HepG2 (cell line): ENCODE measurements around the gene TEX26. TPM values are rescaled to one million over a fixed set of nuclear protein-coding genes. Genes with fewer than 3 reads are reported as not detected.

Source experiments
- ATAC-seq: fragments of 200-7000 bp; cut with Tn5 transposase; 3 replicates; pipeline ENCODE4 v1.9.1; 2020; ENCODE audit warnings: mild to moderate bottlenecking, moderate library complexity
- BruUV-seq: library from RNA; stranded (reverse); fragments of 400-500 nt; replicated peaks from 2 replicates; lab custom pipeline; 2021; lab: Mats Ljungman, UMichigan
- CTCF ChIA-PET: fragments of 300-600 bp; formaldehyde crosslinking; extraction: SDS; loops from one replicate; lab custom pipeline; 2021; ENCODE audit warnings: low total read pairs, inconsistent platforms, low intra/inter-chr PET ratio; lab: Yijun Ruan, JAX
- POLR2A ChIA-PET: fragments of 350-600 bp; sonication (Branson Sonifier 250); formaldehyde crosslinking; loops from one replicate; lab custom pipeline; 2020; ENCODE audit warnings: antibody characterized with exemption, inconsistent platforms; lab: Yijun Ruan, JAX
- DNase-seq: peaks from one replicate; pipeline ENCODE4 v3.0.0-alpha.2; 2015; ENCODE audit warnings: low spot score
- FAIRE-seq: peaks from 3 replicates; lab custom pipeline; 2011; peaks lifted over from hg19 to GRCh38; lab: Jason Lieb, UNC
- H2AFZ ChIP-seq: one replicate; pipeline ENCODE4 v1.6.1; 2011; ENCODE audit warnings: low read length, inconsistent platforms
- H3K27ac ChIP-seq: fragments of 300-600 bp; 3 replicates; pipeline ENCODE4 v1.8.0; 2011; ENCODE audit warnings: mixed run types, mild to moderate bottlenecking, mixed read lengths, low read length, inconsistent platforms; ENCODE audit not compliant: insufficient read depth; ENCODE audit errors: extremely low read length
- H3K27me3 ChIP-seq, 2 experiments: fragments of 200-600 bp in 1 of 2; 2 replicates in 1 of 2; 3 replicates in 1 of 2; pipeline versions ENCODE4 v1.6.0 to v1.8.0; 2011; ENCODE audit warnings: low read length in 2 of 2, mild to moderate bottlenecking in 2 of 2, moderate library complexity in 2 of 2, inconsistent platforms in 1 of 2; ENCODE audit not compliant: insufficient read depth in 2 of 2, control insufficient read depth in 1 of 2
- H3K36me3 ChIP-seq, 2 experiments: fragments of 200-600 bp in 1 of 2; replicated peaks in 1 of 2; 2 replicates in 1 of 2; 3 replicates in 1 of 2; pipeline versions ENCODE4 v1.5.1 to v1.8.0; 2011; ENCODE audit warnings: low read length in 2 of 2, inconsistent platforms in 1 of 2; ENCODE audit not compliant: insufficient read depth in 2 of 2, control insufficient read depth in 1 of 2
- H3K4me1 ChIP-seq: 2 replicates; pipeline ENCODE4 v1.5.1; 2012; ENCODE audit warnings: low read length, inconsistent platforms; ENCODE audit not compliant: insufficient read depth
- H3K4me2 ChIP-seq: 2 replicates; pipeline ENCODE4 v1.6.0; 2011; ENCODE audit warnings: low read depth, low read length, inconsistent platforms
- H3K4me3 ChIP-seq, 3 experiments: fragments of 200-600 bp in 1 of 3; sonication (generic), shearing (Covaris generic) in 1 of 3; replicated peaks in 1 of 3; 2 replicates each; pipeline ENCODE4 v1.5.1; 2011 to 2016; ENCODE audit warnings: low read length in 3 of 3, inconsistent platforms in 2 of 3, low read depth in 2 of 3, mild to moderate bottlenecking in 2 of 3, control low read depth in 1 of 3, mixed read lengths in 1 of 3; ENCODE audit not compliant: insufficient read depth in 1 of 3
- H3K79me2 ChIP-seq: one replicate; pipeline ENCODE4 v1.6.1; 2011; ENCODE audit warnings: low read length, inconsistent platforms; ENCODE audit not compliant: insufficient read depth
- H3K9ac ChIP-seq: 2 replicates; pipeline ENCODE4 v1.6.0; 2011; ENCODE audit warnings: mild to moderate bottlenecking, low read depth, low read length, inconsistent platforms; ENCODE audit not compliant: insufficient read depth
- H3K9me3 ChIP-seq: 2 replicates; pipeline ENCODE4 v1.5.1; 2012; ENCODE audit warnings: mild to moderate bottlenecking, low read length
- H4K20me1 ChIP-seq: 2 replicates; pipeline ENCODE4 v1.6.0; 2011; ENCODE audit warnings: inconsistent platforms, mild to moderate bottlenecking, low read length, moderate library complexity; ENCODE audit not compliant: insufficient read depth
- CBX5 ChIP-seq: sonication (generic); formaldehyde crosslinking; IDR thresholded peaks from 2 replicates; pipeline ENCODE4 v1.4.0; 2020; ENCODE audit warnings: missing genetic modification reagents, borderline replicate concordance
- DZIP1 ChIP-seq: sonication (generic); formaldehyde crosslinking; IDR thresholded peaks from 2 replicates; pipeline ENCODE4 v1.5.0; 2020; ENCODE audit warnings: mild to moderate bottlenecking, missing genetic modification reagents
- GFI1 ChIP-seq: sonication (generic); formaldehyde crosslinking; IDR thresholded peaks from 2 replicates; pipeline ENCODE4 v1.5.0; 2020; ENCODE audit warnings: missing genetic modification reagents, mild to moderate bottlenecking, borderline replicate concordance
- KLF15 ChIP-seq: sonication (generic); formaldehyde crosslinking; IDR thresholded peaks from 2 replicates; pipeline ENCODE4 v1.8.1; 2023; ENCODE audit warnings: borderline replicate concordance, mild to moderate bottlenecking, inconsistent platforms, missing genetic modification reagents, mixed read lengths
- RARG ChIP-seq: sonication (generic); formaldehyde crosslinking; IDR thresholded peaks from 2 replicates; pipeline ENCODE4 v1.4.0; 2020; ENCODE audit warnings: low read depth, mild to moderate bottlenecking, missing genetic modification reagents
- SRSF9 ChIP-seq: fragments of 200-400 bp; formaldehyde crosslinking; IDR thresholded peaks from 2 replicates; pipeline ENCODE4 v1.6.1; 2018; ENCODE audit warnings: borderline replicate concordance, mild to moderate bottlenecking, low read depth, low read length; ENCODE audit not compliant: insufficient read depth, poor library complexity, severe bottlenecking
- TCF7L2 ChIP-seq: IDR thresholded peaks from 2 replicates; pipeline ENCODE4 v1.6.1; 2011; ENCODE audit warnings: mild to moderate bottlenecking, low read depth, low read length, moderate library complexity
- TEAD2 ChIP-seq: sonication (generic); formaldehyde crosslinking; IDR thresholded peaks from 2 replicates; pipeline ENCODE4 v1.9.0; 2021; ENCODE audit warnings: missing genetic modification reagents
- ZNF17 ChIP-seq: sonication (generic); formaldehyde crosslinking; IDR thresholded peaks from 2 replicates; pipeline ENCODE4 v1.5.0; 2020; ENCODE audit warnings: mild to moderate bottlenecking, missing genetic modification reagents
- ZNF207 ChIP-seq: fragments of 450-650 bp; IDR thresholded peaks from 2 replicates; pipeline ENCODE4 v1.6.1; 2016; ENCODE audit warnings: antibody characterized with exemption, borderline replicate concordance
- WGBS: methylation state at CpG from one replicate; pipeline ENCODE4 v1.1.6; 2017; ENCODE audit warnings: low lambda C conversion rate; 5-methylcytosine and 5-hydroxymethylcytosine counted together
- in situ Hi-C: cut with HindIII; loops from 2 replicates; pipeline ENCODE4 v1.10.0; 2017; ENCODE audit warnings: low pct_unique_long_range_greater_than_20kb; ENCODE audit not compliant: extremely low pct_ligation_motif_present
- intact Hi-C: fragments of 100-400 bp; cut with micrococcal nuclease; formaldehyde crosslinking; loops from one replicate; pipeline ENCODE4 v1.10.0; 2022; ENCODE audit not compliant: unreplicated experiment
- polyA plus RNA-seq, 8 experiments: library from polyadenylated mRNA; depleted of rRNA in 3 of 8; stranded (reverse) in 7 of 8; unstranded in 1 of 8; fragments of >200 nt; fragmentation: Illumina TruSeq in 4 of 8; extraction: Trizol in 4 of 8; gene quantifications; 2 replicates each; pipeline versions ENCODE4 v1.2.1 to v1.2.3, GENCODE V29; 2011 to 2016; ENCODE audit warnings: low read depth in 4 of 8, missing spikeins in 1 of 8, mixed read lengths in 1 of 8; ENCODE audit not compliant: insufficient read depth in 1 of 8
- total RNA-seq, 5 experiments: library from RNA; depleted of rRNA; stranded (reverse); fragments of >200 nt; fragmentation: Illumina TruSeq; extraction: Trizol; gene quantifications; 2 replicates each; pipeline ENCODE4 v1.2.3, GENCODE V29; 2016; ENCODE audit warnings: low read depth in 1 of 5
- TF ChIP-seq, protein P1 (sequence below), 2 experiments: sonication (generic) in 1 of 2; formaldehyde crosslinking in 1 of 2; IDR thresholded peaks; 2 replicates each; pipeline versions ENCODE4 v1.4.0 to v1.6.1; 2016 to 2020; ENCODE audit warnings: borderline replicate concordance in 1 of 2, low read depth in 1 of 2, mild to moderate bottlenecking in 1 of 2, missing genetic modification reagents in 1 of 2

Gene TEX26
- total and polyA plus RNA-seq, 2 of the 13 experiments (the other 11 are each of a cell fraction or from before 2014, with no cell fraction given): not detected

GRCh38 chr13:30991922-30992321 lies 59.5 kb downstream of the TEX26 start:
- no peak overlapping the region for H2AFZ ChIP-seq
- no peaks in the 10 kb centered on the region for H3K4me1 ChIP-seq
- FAIRE-seq: no peak
- BruUV-seq: no TSS peak
- TF ChIP-seq TEAD2 (CRISPR knock-in tag) (no peak), RARG (CRISPR knock-in tag) (no peak)
- H3K9ac ChIP-seq: no peak overlapping the region
- H3K27ac ChIP-seq: no peak overlapping the region
- H4K20me1 ChIP-seq: no peaks in the 10 kb centered on the region
- no peak for ATAC-seq
- H3K27me3 ChIP-seq: no peaks in the 10 kb centered on the region
- intact Hi-C loops: no loop called here
- no peak overlapping the region for H3K4me2 ChIP-seq
- no peak for DNase-seq
- no peak overlapping the region for H3K4me3 ChIP-seq
- CTCF ChIA-PET: no interaction called here
- no peaks in the 10 kb centered on the region for H3K36me3 ChIP-seq
- POLR2A ChIA-PET: no interaction called here
- H3K9me3 ChIP-seq: no peaks in the 10 kb centered on the region
- in situ Hi-C loops: no loop called here
- no peaks in the 10 kb centered on the region for H3K79me2 ChIP-seq
- 70% methylated on average over 7 of the region's 7 CpGs for WGBS

GRCh38 chr13:30995331-30995730 lies 62.9 kb downstream of the TEX26 start:
- in situ Hi-C loops: no loop called here
- H4K20me1 ChIP-seq: no peaks in the 10 kb centered on the region
- WGBS: 0% methylated on average over 1 of the region's 1 CpG
- H3K4me1 ChIP-seq: no peaks in the 10 kb centered on the region
- no TSS peak for BruUV-seq
- CTCF ChIA-PET: no interaction called here
- no peak overlapping the region for H3K9ac ChIP-seq
- no peak overlapping the region for H2AFZ ChIP-seq
- POLR2A ChIA-PET: no interaction called here
- H3K36me3 ChIP-seq: no peaks in the 10 kb centered on the region
- no peak overlapping the region for H3K4me2 ChIP-seq
- H3K79me2 ChIP-seq: no peaks in the 10 kb centered on the region
- intact Hi-C loops: no loop called here
- no peak for ATAC-seq
- H3K9me3 ChIP-seq: no peaks in the 10 kb centered on the region
- FAIRE-seq: no peak
- no peak for DNase-seq
- H3K27ac ChIP-seq: no peak overlapping the region
- no peak overlapping the region for H3K4me3 ChIP-seq
- no peaks in the 10 kb centered on the region; a peak in 1 of 5 replicates for H3K27me3 ChIP-seq
- TF ChIP-seq KLF15 (CRISPR knock-in tag) (no peak), ZNF207 (no peak), ZNF17 (CRISPR knock-in tag) (no peak), DZIP1 (CRISPR knock-in tag) (no peak), TCF7L2 (no peak), SRSF9 (no peak), GFI1 (CRISPR knock-in tag) (no peak), CBX5 (no peak)
- TF ChIP-seq, protein P1, sequence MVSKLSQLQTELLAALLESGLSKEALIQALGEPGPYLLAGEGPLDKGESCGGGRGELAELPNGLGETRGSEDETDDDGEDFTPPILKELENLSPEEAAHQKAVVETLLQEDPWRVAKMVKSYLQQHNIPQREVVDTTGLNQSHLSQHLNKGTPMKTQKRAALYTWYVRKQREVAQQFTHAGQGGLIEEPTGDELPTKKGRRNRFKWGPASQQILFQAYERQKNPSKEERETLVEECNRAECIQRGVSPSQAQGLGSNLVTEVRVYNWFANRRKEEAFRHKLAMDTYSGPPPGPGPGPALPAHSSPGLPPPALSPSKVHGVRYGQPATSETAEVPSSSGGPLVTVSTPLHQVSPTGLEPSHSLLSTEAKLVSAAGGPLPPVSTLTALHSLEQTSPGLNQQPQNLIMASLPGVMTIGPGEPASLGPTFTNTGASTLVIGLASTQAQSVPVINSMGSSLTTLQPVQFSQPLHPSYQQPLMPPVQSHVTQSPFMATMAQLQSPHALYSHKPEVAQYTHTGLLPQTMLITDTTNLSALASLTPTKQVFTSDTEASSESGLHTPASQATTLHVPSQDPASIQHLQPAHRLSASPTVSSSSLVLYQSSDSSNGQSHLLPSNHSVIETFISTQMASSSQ (IDR thresholded peaks at IDR 0.05; ENCODE audit: low read depth): no peak
- TF ChIP-seq, protein P1 (CRISPR knock-in tag; IDR thresholded peaks at IDR 0.05; ENCODE audit: borderline replicate concordance): no peak
